HCT116 (cell line): ENCODE data around the gene DNAJB5. TPM values are rescaled to one million over a fixed set of nuclear protein-coding genes. Genes with fewer than 3 reads are reported as not detected.

ENCODE experiments used
- ATAC-seq: fragments of 200-7000 bp; cut with Tn5 transposase; 2 replicates; pipeline ENCODE4 v1.9.1; 2020; ENCODE audit warnings: mild to moderate bottlenecking, moderate library complexity
- BruUV-seq: library from RNA; stranded (reverse); fragments of 400-500 nt; replicated peaks from 2 replicates; lab custom pipeline; 2021; lab: Mats Ljungman, UMichigan
- CTCF ChIA-PET: fragments of 300-600 bp; sonication (Branson Sonifier 250); formaldehyde crosslinking; loops from one replicate; lab custom pipeline; 2021; ENCODE audit warnings: antibody characterized with exemption; lab: Charles Lee
- POLR2A ChIA-PET: fragments of 300-600, 350-600 bp; sonication (Branson Sonifier 250); formaldehyde crosslinking; loops from one replicate; lab custom pipeline; 2021; ENCODE audit warnings: antibody characterized with exemption; lab: Charles Lee
- RAD21 ChIA-PET, 2 experiments: fragments of 300-600 bp; sonication (Branson Sonifier 250); formaldehyde crosslinking; loops; one replicate each; lab custom pipeline; 2023; ENCODE audit warnings: low total read pairs in 2 of 2; ENCODE audit not compliant: uncharacterized antibody in 2 of 2, unreplicated experiment in 2 of 2, low non-redundant PET in 1 of 2; lab: Charles Lee
- DNase-seq: peaks from one replicate; pipeline ENCODE4 v3.0.0-alpha.2; 2010; ENCODE audit warnings: low read depth, low spot score
- H2AFZ ChIP-seq: fragments of 200-600 bp; shearing (Covaris generic), sonication (generic); 2 replicates; pipeline ENCODE4 v1.6.1; 2017; ENCODE audit warnings: low read depth, mixed run types, mixed read lengths, antibody characterized with exemption, low read length; ENCODE audit not compliant: poor library complexity, severe bottlenecking
- H3K27ac ChIP-seq: 2 replicates; pipeline ENCODE4 v1.5.1; 2012; ENCODE audit warnings: low read depth, low read length
- H3K27me3 ChIP-seq: fragments of 200-600 bp; sonication (generic); 2 replicates; pipeline ENCODE4 v1.6.1; 2016; ENCODE audit warnings: mixed run types, low read length, mixed read lengths; ENCODE audit not compliant: insufficient read depth
- H3K36me3 ChIP-seq, 2 experiments: fragments of 200-500 bp in 1 of 2; fragments of 200-600 bp in 1 of 2; sonication (Bioruptor generic) in 1 of 2; sonication (generic) in 1 of 2; 2 replicates each; pipeline versions ENCODE4 v1.5.1 to v1.6.1; 2014 to 2016; ENCODE audit warnings: low read length in 2 of 2, inconsistent platforms in 1 of 2, mixed read lengths in 1 of 2, mixed run types in 1 of 2; ENCODE audit not compliant: insufficient read depth in 2 of 2, control insufficient read depth in 1 of 2
- H3K4me1 ChIP-seq, 2 experiments: fragments of 200-600 bp in 1 of 2; sonication (generic) in 1 of 2; 2 replicates each; pipeline versions ENCODE4 v1.5.1 to v1.6.1; 2012 to 2017; ENCODE audit warnings: low read length in 2 of 2, inconsistent platforms in 1 of 2, mild to moderate bottlenecking in 1 of 2, mixed read lengths in 1 of 2, mixed run types in 1 of 2, moderate library complexity in 1 of 2; ENCODE audit not compliant: insufficient read depth in 2 of 2, control insufficient read depth in 1 of 2
- H3K4me2 ChIP-seq: fragments of 200-600 bp; sonication (generic); 2 replicates; pipeline ENCODE4 v1.6.1; 2017; ENCODE audit warnings: mixed run types, low read length, mixed read lengths
- H3K4me3 ChIP-seq, 2 experiments: fragments of 200-600 bp in 1 of 2; sonication (generic) in 1 of 2; replicated peaks in 1 of 2; 2 replicates each; pipeline ENCODE4 v1.5.1; 2011 to 2016; ENCODE audit warnings: low read length in 2 of 2, control low read depth in 1 of 2, low read depth in 1 of 2, mild to moderate bottlenecking in 1 of 2, mixed read lengths in 1 of 2, mixed run types in 1 of 2
- H3K79me2 ChIP-seq: fragments of 200-600 bp; sonication (generic); 2 replicates; pipeline ENCODE4 v1.6.1; 2017; ENCODE audit warnings: mild to moderate bottlenecking, mixed run types, low read length, moderate library complexity, mixed read lengths; ENCODE audit not compliant: insufficient read depth
- H3K9ac ChIP-seq: fragments of 200-600 bp; sonication (generic); 2 replicates; pipeline ENCODE4 v1.6.1; 2016; ENCODE audit warnings: low read length, mixed read lengths
- H3K9me2 ChIP-seq: fragments of 200-600 bp; sonication (generic), shearing (Covaris generic); 2 replicates; pipeline ENCODE4 v1.6.1; 2017; ENCODE audit warnings: mixed run types, mild to moderate bottlenecking, moderate library complexity; ENCODE audit not compliant: insufficient read depth
- H3K9me3 ChIP-seq, 2 experiments: fragments of 200-500 bp in 1 of 2; fragments of 200-600 bp in 1 of 2; sonication (Bioruptor generic) in 1 of 2; sonication (generic) in 1 of 2; 2 replicates each; pipeline ENCODE4 v1.6.1; 2014 to 2017; ENCODE audit warnings: low read length in 2 of 2, mixed read lengths in 2 of 2, inconsistent platforms in 1 of 2, low read depth in 1 of 2, mild to moderate bottlenecking in 1 of 2, mixed run types in 1 of 2, moderate library complexity in 1 of 2; ENCODE audit not compliant: control insufficient read depth in 1 of 2, insufficient read depth in 1 of 2
- H4K20me1 ChIP-seq: fragments of 200-600 bp; sonication (generic), shearing (Covaris generic); 2 replicates; pipeline ENCODE4 v1.6.1; 2017; ENCODE audit warnings: mixed run types, mild to moderate bottlenecking, moderate library complexity; ENCODE audit not compliant: insufficient read depth
- CEBPB ChIP-seq: IDR thresholded peaks from 2 replicates; pipeline ENCODE4 v1.6.1; 2012; ENCODE audit warnings: low read depth
- ELF1 ChIP-seq: IDR thresholded peaks from 2 replicates; pipeline ENCODE4 v1.6.1; 2012; ENCODE audit warnings: low read depth, borderline replicate concordance
- EZH2 ChIP-seq: fragments of 200-600 bp; sonication (generic); IDR thresholded peaks from 2 replicates; pipeline ENCODE4 v1.6.1; 2017; ENCODE audit warnings: antibody characterized with exemption, mixed run types
- EZH2phosphoT487 ChIP-seq: fragments of 200-600 bp; IDR thresholded peaks from 2 replicates; pipeline ENCODE4 v1.6.1; 2018; ENCODE audit warnings: antibody characterized with exemption, borderline replicate concordance
- FOSL1 ChIP-seq: IDR thresholded peaks from 2 replicates; pipeline ENCODE4 v1.6.1; 2012; ENCODE audit warnings: low read depth
- JUND ChIP-seq: IDR thresholded peaks from 2 replicates; pipeline ENCODE4 v1.6.1; 2012
- POLR2A ChIP-seq: IDR thresholded peaks from 2 replicates; pipeline ENCODE4 v1.7.0; 2011; ENCODE audit warnings: borderline replicate concordance; ENCODE audit not compliant: insufficient read depth, insufficient read length; ENCODE audit errors: extremely low read depth
- POLR2AphosphoS5 ChIP-seq: IDR thresholded peaks from 2 replicates; pipeline ENCODE4 v1.6.1; 2011; ENCODE audit warnings: mild to moderate bottlenecking, low read depth, low read length, moderate library complexity
- SRF ChIP-seq: IDR thresholded peaks from 2 replicates; pipeline ENCODE4 v1.6.1; 2012; ENCODE audit warnings: low read depth
- ZFX ChIP-seq: fragments of 450-650 bp; IDR thresholded peaks from 2 replicates; pipeline ENCODE4 v1.6.1; 2017
- intact Hi-C: fragments of 100-400 bp; cut with micrococcal nuclease; formaldehyde crosslinking; loops from 2 replicates; pipeline ENCODE4 v1.10.0; 2022
- total RNA-seq: library from RNA; stranded (reverse); gene quantifications from one replicate; pipeline ENCODE4 v1.2.1, GENCODE V29; 2021; ENCODE audit not compliant: unreplicated experiment
- TF ChIP-seq, protein P1 (sequence below): IDR thresholded peaks from 2 replicates; pipeline ENCODE4 v1.6.1; 2012
- TF ChIP-seq, protein P2 (sequence below), 3 experiments: fragments of 200-600 bp in 1 of 3; sonication (generic) in 1 of 3; IDR thresholded peaks in 2 of 3; conservative IDR thresholded peaks in 1 of 3; 2 replicates each; pipeline ENCODE4 v1.5.1; 2012 to 2017; ENCODE audit warnings: low read depth in 2 of 3, low read length in 2 of 3, antibody characterized with exemption in 1 of 3, borderline replicate concordance in 1 of 3, control low read depth in 1 of 3, mild to moderate bottlenecking in 1 of 3, mixed read lengths in 1 of 3, mixed run types in 1 of 3, moderate library complexity in 1 of 3; ENCODE audit not compliant: insufficient read depth in 1 of 3
- TF ChIP-seq, protein P3 (sequence below): IDR thresholded peaks from 2 replicates; pipeline ENCODE4 v1.6.1; 2012; ENCODE audit warnings: low read depth

DNAJB5 gene
- total RNA-seq, 1 experiment from 2014 or later = 3.6 TPM

DNA sequence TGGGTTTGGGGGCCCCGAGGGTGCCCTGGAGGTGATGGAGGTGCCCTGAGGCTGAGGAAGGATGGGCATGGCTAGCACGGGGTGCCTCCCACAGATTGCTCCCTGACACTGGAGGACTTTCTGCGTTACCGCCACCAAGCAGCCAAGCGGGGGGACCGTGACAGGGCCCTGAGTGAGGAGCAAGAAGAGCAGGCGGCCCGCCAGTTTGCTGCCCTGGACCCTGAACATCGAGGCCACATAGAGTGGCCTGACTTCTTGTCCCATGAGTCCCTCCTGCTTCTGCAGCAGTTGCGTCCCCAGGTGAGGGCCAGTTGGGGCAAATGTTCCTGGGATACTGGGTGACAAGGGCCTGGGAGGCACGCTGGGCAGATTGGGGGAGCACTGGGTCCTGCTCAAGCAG lies 13.1 kb upstream of the DNAJB5 start:
- Histone ChIP-seq H3K9ac (no peak overlapping the region), H3K36me3 (no peaks in the 10 kb centered on the region), H3K9me3 (no peaks in the 10 kb centered on the region), H3K9me2 (no peaks in the 10 kb centered on the region), H4K20me1 (no peaks in the 10 kb centered on the region), H3K27me3 (peaks cover 30% of the 10 kb centered on the region), H3K27ac (no peak overlapping the region), H3K79me2 (no peaks in the 10 kb centered on the region), H3K4me2 (no peak overlapping the region), H3K4me1 (no peaks in the 10 kb centered on the region), H2AFZ (no peak overlapping the region), H3K4me3 (no peak overlapping the region)
- RAD21 ChIA-PET = no interaction called here
- TF ChIP-seq, protein P1, sequence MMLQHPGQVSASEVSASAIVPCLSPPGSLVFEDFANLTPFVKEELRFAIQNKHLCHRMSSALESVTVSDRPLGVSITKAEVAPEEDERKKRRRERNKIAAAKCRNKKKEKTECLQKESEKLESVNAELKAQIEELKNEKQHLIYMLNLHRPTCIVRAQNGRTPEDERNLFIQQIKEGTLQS = no peak
- TF ChIP-seq POLR2AphosphoS5 (no peak), FOSL1 (no peak), POLR2A (no peak), EZH2phosphoT487 (no peak), ZFX (no peak), SRF (no peak), ELF1 (no peak), CEBPB (no peak), JUND (no peak), EZH2 (no peak)
- TF ChIP-seq, protein P2, sequence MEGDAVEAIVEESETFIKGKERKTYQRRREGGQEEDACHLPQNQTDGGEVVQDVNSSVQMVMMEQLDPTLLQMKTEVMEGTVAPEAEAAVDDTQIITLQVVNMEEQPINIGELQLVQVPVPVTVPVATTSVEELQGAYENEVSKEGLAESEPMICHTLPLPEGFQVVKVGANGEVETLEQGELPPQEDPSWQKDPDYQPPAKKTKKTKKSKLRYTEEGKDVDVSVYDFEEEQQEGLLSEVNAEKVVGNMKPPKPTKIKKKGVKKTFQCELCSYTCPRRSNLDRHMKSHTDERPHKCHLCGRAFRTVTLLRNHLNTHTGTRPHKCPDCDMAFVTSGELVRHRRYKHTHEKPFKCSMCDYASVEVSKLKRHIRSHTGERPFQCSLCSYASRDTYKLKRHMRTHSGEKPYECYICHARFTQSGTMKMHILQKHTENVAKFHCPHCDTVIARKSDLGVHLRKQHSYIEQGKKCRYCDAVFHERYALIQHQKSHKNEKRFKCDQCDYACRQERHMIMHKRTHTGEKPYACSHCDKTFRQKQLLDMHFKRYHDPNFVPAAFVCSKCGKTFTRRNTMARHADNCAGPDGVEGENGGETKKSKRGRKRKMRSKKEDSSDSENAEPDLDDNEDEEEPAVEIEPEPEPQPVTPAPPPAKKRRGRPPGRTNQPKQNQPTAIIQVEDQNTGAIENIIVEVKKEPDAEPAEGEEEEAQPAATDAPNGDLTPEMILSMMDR (IDR thresholded peaks at IDR 0.05 in 2 of 3, conservative IDR thresholded peaks at IDR 0.05 in 1 of 3; ENCODE audit: borderline replicate concordance in 1 of 3, insufficient read depth in 1 of 3, low read depth in 2 of 3, low read length in 2 of 3) = no peak
- TF ChIP-seq, protein P3, sequence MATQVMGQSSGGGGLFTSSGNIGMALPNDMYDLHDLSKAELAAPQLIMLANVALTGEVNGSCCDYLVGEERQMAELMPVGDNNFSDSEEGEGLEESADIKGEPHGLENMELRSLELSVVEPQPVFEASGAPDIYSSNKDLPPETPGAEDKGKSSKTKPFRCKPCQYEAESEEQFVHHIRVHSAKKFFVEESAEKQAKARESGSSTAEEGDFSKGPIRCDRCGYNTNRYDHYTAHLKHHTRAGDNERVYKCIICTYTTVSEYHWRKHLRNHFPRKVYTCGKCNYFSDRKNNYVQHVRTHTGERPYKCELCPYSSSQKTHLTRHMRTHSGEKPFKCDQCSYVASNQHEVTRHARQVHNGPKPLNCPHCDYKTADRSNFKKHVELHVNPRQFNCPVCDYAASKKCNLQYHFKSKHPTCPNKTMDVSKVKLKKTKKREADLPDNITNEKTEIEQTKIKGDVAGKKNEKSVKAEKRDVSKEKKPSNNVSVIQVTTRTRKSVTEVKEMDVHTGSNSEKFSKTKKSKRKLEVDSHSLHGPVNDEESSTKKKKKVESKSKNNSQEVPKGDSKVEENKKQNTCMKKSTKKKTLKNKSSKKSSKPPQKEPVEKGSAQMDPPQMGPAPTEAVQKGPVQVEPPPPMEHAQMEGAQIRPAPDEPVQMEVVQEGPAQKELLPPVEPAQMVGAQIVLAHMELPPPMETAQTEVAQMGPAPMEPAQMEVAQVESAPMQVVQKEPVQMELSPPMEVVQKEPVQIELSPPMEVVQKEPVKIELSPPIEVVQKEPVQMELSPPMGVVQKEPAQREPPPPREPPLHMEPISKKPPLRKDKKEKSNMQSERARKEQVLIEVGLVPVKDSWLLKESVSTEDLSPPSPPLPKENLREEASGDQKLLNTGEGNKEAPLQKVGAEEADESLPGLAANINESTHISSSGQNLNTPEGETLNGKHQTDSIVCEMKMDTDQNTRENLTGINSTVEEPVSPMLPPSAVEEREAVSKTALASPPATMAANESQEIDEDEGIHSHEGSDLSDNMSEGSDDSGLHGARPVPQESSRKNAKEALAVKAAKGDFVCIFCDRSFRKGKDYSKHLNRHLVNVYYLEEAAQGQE = no peak
- ATAC-seq (no peak), DNase-seq (no peak)
- CTCF ChIA-PET = no interaction called here
- POLR2A ChIA-PET = no interaction called here
- intact Hi-C loops = no loop called here
- BruUV-seq = no TSS peak
